OCI-LY1 (cell line): ENCODE measurements around the gene CCDC47.

Experiments
- EZH2 ChIP-seq: fragments of 200-600 bp; sonication (generic), shearing (Covaris generic); IDR thresholded peaks from 2 replicates; pipeline ENCODE4 v1.8.0; 2017; ENCODE audit warnings: borderline replicate concordance, mixed run types, mild to moderate bottlenecking, antibody characterized with exemption, low read length, moderate library complexity, mixed read lengths
- TF ChIP-seq, protein P1 (sequence below): fragments of 200-600 bp; sonication (generic), shearing (Covaris generic); IDR thresholded peaks from 2 replicates; pipeline ENCODE4 v1.5.1; 2017; ENCODE audit warnings: mild to moderate bottlenecking, antibody characterized with exemption, low read length, moderate library complexity, mixed read lengths

DNA sequence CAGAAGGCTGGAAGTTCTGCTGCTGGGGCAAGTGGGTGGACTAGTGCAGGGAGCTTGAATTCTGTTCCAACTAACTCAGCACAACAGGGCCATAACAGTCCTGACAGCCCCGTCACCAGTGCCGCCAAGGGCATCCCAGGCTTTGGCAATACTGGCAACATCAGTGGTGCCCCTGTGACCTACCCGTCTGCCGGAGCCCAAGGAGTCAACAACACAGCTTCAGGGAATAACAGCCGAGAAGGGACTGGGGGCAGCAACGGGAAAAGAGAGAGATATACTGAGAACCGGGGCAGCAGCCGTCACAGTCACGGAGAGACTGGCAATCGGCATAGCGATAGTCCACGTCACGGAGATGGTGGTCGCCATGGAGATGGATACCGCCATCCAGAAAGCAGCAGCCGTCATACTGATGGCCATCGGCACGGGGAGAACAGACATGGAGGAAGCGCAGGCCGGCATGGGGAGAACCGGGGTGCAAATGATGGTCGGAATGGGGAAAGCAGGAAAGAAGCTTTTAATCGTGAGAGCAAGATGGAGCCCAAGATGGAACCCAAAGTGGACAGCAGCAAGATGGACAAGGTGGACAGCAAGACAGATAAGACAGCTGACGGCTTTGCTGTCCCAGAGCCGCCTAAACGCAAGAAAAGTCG, 44.5 kb upstream of the CCDC47 start:
- TF ChIP-seq, protein P1, sequence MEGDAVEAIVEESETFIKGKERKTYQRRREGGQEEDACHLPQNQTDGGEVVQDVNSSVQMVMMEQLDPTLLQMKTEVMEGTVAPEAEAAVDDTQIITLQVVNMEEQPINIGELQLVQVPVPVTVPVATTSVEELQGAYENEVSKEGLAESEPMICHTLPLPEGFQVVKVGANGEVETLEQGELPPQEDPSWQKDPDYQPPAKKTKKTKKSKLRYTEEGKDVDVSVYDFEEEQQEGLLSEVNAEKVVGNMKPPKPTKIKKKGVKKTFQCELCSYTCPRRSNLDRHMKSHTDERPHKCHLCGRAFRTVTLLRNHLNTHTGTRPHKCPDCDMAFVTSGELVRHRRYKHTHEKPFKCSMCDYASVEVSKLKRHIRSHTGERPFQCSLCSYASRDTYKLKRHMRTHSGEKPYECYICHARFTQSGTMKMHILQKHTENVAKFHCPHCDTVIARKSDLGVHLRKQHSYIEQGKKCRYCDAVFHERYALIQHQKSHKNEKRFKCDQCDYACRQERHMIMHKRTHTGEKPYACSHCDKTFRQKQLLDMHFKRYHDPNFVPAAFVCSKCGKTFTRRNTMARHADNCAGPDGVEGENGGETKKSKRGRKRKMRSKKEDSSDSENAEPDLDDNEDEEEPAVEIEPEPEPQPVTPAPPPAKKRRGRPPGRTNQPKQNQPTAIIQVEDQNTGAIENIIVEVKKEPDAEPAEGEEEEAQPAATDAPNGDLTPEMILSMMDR = no peak
- TF ChIP-seq EZH2 = no peak
